Measurements from ENCODE around the gene KDM4B. TPM values are rescaled to one million over a fixed set of nuclear protein-coding genes. Genes with fewer than 3 reads are reported as not detected.

The KDM4B gene
- total RNA-seq, 1 donor from 2014 or later, result 153 TPM

DNA sequence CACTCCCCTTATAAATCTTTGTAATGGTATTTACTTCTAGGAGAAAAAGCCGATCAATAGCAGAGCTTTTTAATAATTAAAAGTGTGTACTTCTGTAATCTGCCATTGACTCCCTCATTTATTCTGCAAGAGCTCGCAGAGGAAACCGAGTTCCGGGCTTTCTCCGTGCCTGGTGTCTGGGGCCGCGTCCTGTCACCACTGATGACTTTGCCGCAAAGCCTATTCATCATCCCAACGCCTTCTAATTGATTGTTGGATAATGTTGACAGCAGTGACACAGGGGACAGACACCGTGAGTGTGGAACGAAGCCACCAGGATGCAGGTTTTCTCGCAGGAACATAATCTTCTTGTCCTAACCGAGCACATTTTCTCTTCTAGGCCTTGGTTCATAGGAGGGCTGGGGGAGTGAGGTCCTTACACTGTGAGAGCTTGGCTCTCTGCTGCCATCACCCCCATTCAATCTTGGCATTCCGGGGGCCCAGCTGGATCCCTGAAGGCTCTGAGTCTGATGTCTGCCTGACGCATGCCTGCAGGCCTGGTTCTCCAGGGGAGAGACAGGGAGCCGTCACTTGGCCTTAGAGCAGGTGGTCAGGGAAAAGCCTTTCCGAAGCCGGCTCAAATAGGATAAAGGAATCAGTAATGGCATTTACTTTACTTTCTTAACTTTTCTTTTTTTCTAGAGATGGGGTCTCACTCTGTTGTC is 110.3 kb downstream of the KDM4B start:
- no peak overlapping the region for H3K27ac Mint-ChIP-seq (ENCODE audit: unreplicated experiment)
- peaks cover 18% of the 10 kb centered on the region for H3K27me3 Mint-ChIP-seq (ENCODE audit: unreplicated experiment)
- H3K9me3 Mint-ChIP-seq (ENCODE audit: unreplicated experiment), result peaks cover 22% of the 10 kb centered on the region
- H3K4me1 Mint-ChIP-seq (ENCODE audit: low read depth, unreplicated experiment), result peaks cover 15% of the 10 kb centered on the region
- no peaks in the 10 kb centered on the region for H3K36me3 Mint-ChIP-seq (ENCODE audit: unreplicated experiment)
- TF ChIP-seq CTCF (IDR thresholded peaks at IDR 0.05; ENCODE audit: partially characterized antibody, unreplicated experiment), result no peak
- H3K4me3 Mint-ChIP-seq (ENCODE audit: unreplicated experiment), result no peak overlapping the region
- DNase-seq, result no peak

GRCh38 chr19:5080030-5080654 is 111.2 kb downstream of the KDM4B start:
- peaks cover 20% of the 10 kb centered on the region for H3K9me3 Mint-ChIP-seq (ENCODE audit: unreplicated experiment)
- peaks cover 18% of the 10 kb centered on the region for H3K27me3 Mint-ChIP-seq (ENCODE audit: unreplicated experiment)
- DNase-seq, result no peak
- no peak for TF ChIP-seq CTCF (IDR thresholded peaks at IDR 0.05; ENCODE audit: partially characterized antibody, unreplicated experiment)
- H3K4me1 Mint-ChIP-seq (ENCODE audit: low read depth, unreplicated experiment), result peaks cover 16% of the 10 kb centered on the region
- H3K4me3 Mint-ChIP-seq (ENCODE audit: unreplicated experiment), result no peak overlapping the region
- H3K36me3 Mint-ChIP-seq (ENCODE audit: unreplicated experiment), result no peaks in the 10 kb centered on the region
- no peak overlapping the region for H3K27ac Mint-ChIP-seq (ENCODE audit: unreplicated experiment)

- H3K4me1 Mint-ChIP-seq (ENCODE audit: low read depth, unreplicated experiment), result peaks cover 18% of the 10 kb centered on the region
- peaks cover 18% of the 10 kb centered on the region for H3K27me3 Mint-ChIP-seq (ENCODE audit: unreplicated experiment)
- H3K9me3 Mint-ChIP-seq (ENCODE audit: unreplicated experiment), result peaks cover 21% of the 10 kb centered on the region
- no peak overlapping the region for H3K27ac Mint-ChIP-seq (ENCODE audit: unreplicated experiment)
- H3K4me3 Mint-ChIP-seq (ENCODE audit: unreplicated experiment), result no peak overlapping the region
- no peak for DNase-seq
- no peaks in the 10 kb centered on the region for H3K36me3 Mint-ChIP-seq (ENCODE audit: unreplicated experiment)
- no peak for TF ChIP-seq CTCF (IDR thresholded peaks at IDR 0.05; ENCODE audit: partially characterized antibody, unreplicated experiment)
Observed at GRCh38 chr19:5080809-5081208, 111.9 kb downstream of the KDM4B start.

DNA sequence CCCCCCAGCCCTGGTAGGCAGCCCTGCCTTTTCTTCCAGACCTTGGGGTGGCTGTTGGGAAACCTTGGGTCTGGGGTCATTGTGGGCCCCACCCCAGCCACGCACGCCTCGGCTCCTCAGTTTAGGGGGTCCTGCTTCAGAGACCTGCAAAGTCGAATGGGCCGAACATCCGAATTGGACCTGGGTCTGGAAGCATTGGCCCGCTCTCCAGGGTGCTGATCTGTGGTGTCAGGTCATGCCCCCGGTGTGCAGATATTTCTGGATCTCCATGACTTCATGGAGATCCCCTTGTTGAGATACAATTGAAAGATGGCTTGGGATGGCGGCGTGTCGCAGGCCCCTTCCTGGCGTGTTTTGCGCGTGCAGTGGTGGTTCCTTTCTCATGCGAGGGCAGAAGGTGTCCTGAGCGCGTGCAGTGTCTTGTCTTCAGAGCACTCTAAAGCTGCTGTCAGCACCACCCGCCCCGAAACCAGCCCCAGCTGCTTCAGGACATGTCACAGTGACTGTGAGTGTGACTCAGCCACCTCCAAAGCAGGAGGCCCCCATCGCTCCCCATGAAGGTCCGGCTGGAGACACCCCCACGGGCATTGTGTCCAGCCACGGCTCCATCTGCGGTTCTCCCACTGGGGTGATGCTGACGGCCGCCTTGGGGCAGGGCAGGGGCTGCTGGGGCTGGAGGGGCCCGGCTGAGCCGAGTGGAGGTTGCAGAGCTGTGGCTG is 112.7 kb downstream of the KDM4B start:
- Mint-ChIP-seq H3K4me1 (ENCODE audit: low read depth, unreplicated experiment) (peaks cover 17% of the 10 kb centered on the region), H3K4me3 (ENCODE audit: unreplicated experiment) (no peak overlapping the region), H3K27me3 (ENCODE audit: unreplicated experiment) (peaks cover 18% of the 10 kb centered on the region), H3K27ac (ENCODE audit: unreplicated experiment) (peak overlapping the region; percentile 28), H3K36me3 (ENCODE audit: unreplicated experiment) (no peaks in the 10 kb centered on the region), H3K9me3 (ENCODE audit: unreplicated experiment) (peaks cover 20% of the 10 kb centered on the region)
- TF ChIP-seq CTCF (IDR thresholded peaks at IDR 0.05; ENCODE audit: partially characterized antibody, unreplicated experiment), result no peak
- DNase-seq, result no peak

Measured in glutamatergic neuron (in vitro differentiated cells).